SK-N-MC (cell line): ENCODE measurements around the gene CDO1.

Experiments used
- EZH2 ChIP-seq: fragments of 200-600 bp; sonication (generic); IDR thresholded peaks from one replicate; pipeline ENCODE4 v1.6.1; 2017; ENCODE audit warnings: antibody characterized with exemption
- FOXP2 ChIP-seq: optimal IDR thresholded peaks from 2 replicates; pipeline ENCODE3; 2011; ENCODE audit warnings: mild to moderate bottlenecking, moderate library complexity; ENCODE audit not compliant: insufficient read depth; ENCODE audit errors: extremely low read length, control extremely low read depth
- POLR2AphosphoS5 ChIP-seq: IDR thresholded peaks from 2 replicates; pipeline ENCODE4 v1.6.1; 2012; ENCODE audit warnings: mild to moderate bottlenecking, low read depth, low read length, borderline replicate concordance

GRCh38 chr5:115838885-115839518, 22.5 kb upstream of the CDO1 start:
- no peak for TF ChIP-seq POLR2AphosphoS5
- no peak for TF ChIP-seq EZH2
- TF ChIP-seq FOXP2: no peak
